ENCODE data around the gene CNTN2. TPM values are rescaled to one million over a fixed set of nuclear protein-coding genes. Genes with fewer than 3 reads are reported as not detected.

Gene CNTN2
- total and polyA plus RNA-seq, 2 of the 4 experiments (the other 2 are of a cell fraction) = not detected

- no peaks in the 10 kb centered on the region for H3K9me1 ChIP-seq (ENCODE audit: insufficient read depth, low read length)
- no peak overlapping the region for H2BK120ac ChIP-seq (ENCODE audit: low read depth, low read length)
- TF ChIP-seq POLR2A (IDR thresholded peaks at IDR 0.05; ENCODE audit: low read depth, low read length) (no peak), BHLHE40 (IDR thresholded peaks at IDR 0.05; ENCODE audit: low read depth, low read length) (no peak), SMC3 (IDR thresholded peaks at IDR 0.05; ENCODE audit: low read depth, low read length) (no peak), RFX5 (IDR thresholded peaks at IDR 0.05; ENCODE audit: low read depth, low read length) (no peak), MAFK (IDR thresholded peaks at IDR 0.05; ENCODE audit: low read depth, low read length) (no peak), NFE2L2 (IDR thresholded peaks at IDR 0.05; ENCODE audit: low read depth, low read length) (no peak), RAD21 (IDR thresholded peaks at IDR 0.05; ENCODE audit: low read length) (no peak), FOS (IDR thresholded peaks at IDR 0.05; ENCODE audit: low read depth, low read length) (no peak), CTCF (conservative IDR thresholded peaks at IDR 0.05; ENCODE audit: low read depth, low read length) (no peak), ELK1 (IDR thresholded peaks at IDR 0.05; ENCODE audit: borderline replicate concordance, low read depth, low read length) (no peak), MAZ (IDR thresholded peaks at IDR 0.05; ENCODE audit: borderline replicate concordance, low read depth, low read length) (no peak), CHD1 (IDR thresholded peaks at IDR 0.05; ENCODE audit: low read depth, low read length) (no peak), MXI1 (IDR thresholded peaks at IDR 0.05; ENCODE audit: borderline replicate concordance, low read depth, low read length) (no peak), CEBPB (IDR thresholded peaks at IDR 0.05; ENCODE audit: low read depth, low read length) (no peak)
- H4K8ac ChIP-seq (ENCODE audit: low read depth in 2 of 2, low read length in 2 of 2) = no peak overlapping the region
- no peak overlapping the region for H2BK5ac ChIP-seq (ENCODE audit: low read depth, low read length, poor library complexity, severe bottlenecking)
- no peaks in the 10 kb centered on the region for H3K36me3 ChIP-seq (ENCODE audit: control insufficient read depth, insufficient read depth, low read length)
- H2AK5ac ChIP-seq (ENCODE audit: low read depth, low read length) = no peak overlapping the region
- H4K91ac ChIP-seq (ENCODE audit: insufficient read depth, low read depth, low read length) = no peak overlapping the region
- peak overlapping the region; percentile 23 for H2AK9ac ChIP-seq (replicated peaks; ENCODE audit: low read depth, low read length, poor library complexity)
- H3K18ac ChIP-seq (ENCODE audit: low read depth, low read length) = no peak overlapping the region
- WGBS, 2 experiments (ENCODE audit: extremely low coverage in 2 of 2, insufficient read length in 1 of 2) = 80% methylated on average over 5 of the region's 14 CpGs; no CpG with 5 or more reads in 1 of the 2 experiments
- no peak overlapping the region for H3K14ac ChIP-seq (replicated peaks; ENCODE audit: low read depth, low read length)
- no peaks in the 10 kb centered on the region for H3K79me1 ChIP-seq (ENCODE audit: low read depth in 1 of 2, low read length in 2 of 2)
- H3K4me3 ChIP-seq (ENCODE audit: insufficient read depth, low read depth, low read length) = no peak overlapping the region
- BruUV-seq (replicated peaks) = no TSS peak
- dilution Hi-C loops (cut with HindIII; ENCODE audit: low sequenced_read_pairs, unreplicated experiment) = no loop called here
- H2BK20ac ChIP-seq (ENCODE audit: low read depth, low read length) = no peak overlapping the region
- no peak overlapping the region for H3K23ac ChIP-seq (ENCODE audit: low read depth, low read length)
- intact Hi-C loops (cut with micrococcal nuclease) = loop anchor here (1.0 kb wide), 3 partner anchors 72 to 253 kb away; no protein-coding TSS in a partner anchor
- H3K9me3 ChIP-seq (ENCODE audit: control insufficient read depth, insufficient read depth, low read length) = no peaks in the 10 kb centered on the region
- in situ Hi-C loops (cut with MboI; ENCODE audit: low sequenced_read_pairs) = loop anchor here (5.0 kb wide), 1 partner anchor 74 kb away; no protein-coding TSS in a partner anchor
- H3K4ac ChIP-seq (ENCODE audit: low read depth, low read length) = no peak overlapping the region
- H3K56ac ChIP-seq (ENCODE audit: extremely low read depth, insufficient read depth, low read length) = no peak overlapping the region
- no peaks in the 10 kb centered on the region for H3K4me1 ChIP-seq (ENCODE audit: control insufficient read depth, insufficient read depth, low read length)
- ATAC-seq (ENCODE audit: low read depth) = peak; percentile 50; the same call in 1 of the 2 replicates
- H2BK15ac ChIP-seq (ENCODE audit: low read depth, low read length) = no peak overlapping the region
- H4K5ac ChIP-seq (ENCODE audit: low read depth, low read length) = no peak overlapping the region
- H3K27me3 ChIP-seq (ENCODE audit: control insufficient read depth, insufficient read depth, low read length) = peaks cover 15% of the 10 kb centered on the region
- DNase-seq = no peak
- ChIA-PET POLR2A (ENCODE audit: unreplicated experiment) (no interaction called here), CTCF (interaction anchor here (0.7 to 2.9 kb wide), 22 partner anchors 8 to 421 kb away, joined by 3 to 31 read pairs (median 4); no protein-coding TSS in a partner anchor)
- no peak overlapping the region for H3K4me2 ChIP-seq (ENCODE audit: low read depth, low read length)
- H3K27ac ChIP-seq (ENCODE audit: insufficient read depth, low read length) = no peak overlapping the region
- H4K20me1 ChIP-seq (ENCODE audit: insufficient read depth, low read length) = no peaks in the 10 kb centered on the region
- H2AFZ ChIP-seq (replicated peaks; ENCODE audit: low read length, poor library complexity) = peak overlapping the region; percentile 40
- no peak overlapping the region for H3K9ac ChIP-seq (ENCODE audit: low read depth, low read length)
Measured at GRCh38 chr1:205061227-205061626, 18.2 kb downstream of the CNTN2 start.
